Brain microvascular endothelial cell (primary cell): Measurements from ENCODE around the gene COL6A2.

Experiments used
- DNase-seq: peaks from one replicate; pipeline ENCODE4 v3.0.0-alpha.2; 2020
- H3K27ac ChIP-seq: fragments of 250-450 bp; sonication (Bioruptor Pico); 2 replicates; pipeline ENCODE4 v1.5.1; 2020; ENCODE audit warnings: mild to moderate bottlenecking, moderate library complexity
- H3K27me3 ChIP-seq: fragments of 250-450 bp; sonication (Bioruptor Pico); replicated peaks from 2 replicates; pipeline ENCODE4 v1.5.1; 2020; ENCODE audit warnings: mild to moderate bottlenecking
- H3K36me3 ChIP-seq: fragments of 250-450 bp; sonication (Bioruptor Pico); replicated peaks from 2 replicates; pipeline ENCODE4 v1.5.1; 2020; ENCODE audit warnings: mild to moderate bottlenecking
- H3K4me3 ChIP-seq: 2 replicates; pipeline ENCODE4 v1.5.1; 2011; ENCODE audit warnings: low read depth, mild to moderate bottlenecking, control low read depth, low read length, moderate library complexity
- CTCF ChIP-seq: IDR thresholded peaks from 2 replicates; pipeline ENCODE4 v1.5.1; 2011; ENCODE audit warnings: low read depth, mild to moderate bottlenecking, moderate library complexity, low read length, control low read depth, inconsistent platforms; ENCODE audit errors: missing control alignments
- in situ Hi-C: cut with HindIII; loops from 2 replicates; pipeline ENCODE4 v1.10.0; 2017; ENCODE audit warnings: low sequenced_read_pairs, low pct_ligation_motif_present

Gene COL6A2

DNA sequence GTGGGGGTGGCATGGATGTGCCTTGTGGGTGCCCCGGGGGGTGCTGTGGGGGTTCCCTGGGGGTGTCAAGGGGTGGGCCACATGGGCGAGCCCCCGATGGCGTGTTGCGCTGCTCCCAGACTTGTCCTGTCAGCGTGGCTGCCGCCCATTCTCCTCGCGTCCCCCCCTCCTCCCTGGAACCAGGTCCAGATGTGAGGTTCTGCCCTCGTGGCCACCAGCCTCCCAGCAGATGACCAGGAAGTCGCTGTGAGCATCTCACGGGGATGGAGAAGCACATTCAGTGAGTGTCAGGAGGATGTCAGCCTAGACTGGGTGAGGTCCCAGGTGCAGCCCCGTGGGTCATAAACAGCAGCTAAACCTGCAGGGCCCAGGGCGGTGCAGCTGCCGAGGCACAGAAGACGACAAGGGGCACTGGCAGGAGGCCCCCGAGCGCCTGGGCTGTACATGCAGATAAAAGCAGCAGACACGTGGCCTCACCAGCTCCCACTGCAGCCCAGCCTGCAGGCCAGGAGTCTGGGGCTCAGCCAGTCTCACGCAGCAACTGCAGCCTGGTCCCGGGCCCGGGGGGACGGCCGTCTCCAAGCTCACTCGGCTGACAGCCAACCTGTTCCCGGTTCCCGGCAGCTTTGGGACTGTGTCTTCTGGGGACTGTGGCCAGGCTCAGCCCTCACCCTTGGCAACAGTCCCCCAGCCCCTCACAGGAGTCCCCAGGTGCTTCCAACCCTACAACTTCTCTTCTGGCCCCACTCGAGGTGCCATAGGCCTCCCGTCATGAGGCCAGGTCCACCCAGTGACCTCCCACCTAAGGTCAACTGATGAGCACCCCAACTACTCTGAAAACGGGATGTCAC is 17.5 kb upstream of the COL6A2 start:
- Histone ChIP-seq H3K4me3 (no peak overlapping the region), H3K27ac (no peak overlapping the region), H3K36me3 (no peaks in the 10 kb centered on the region), H3K27me3 (no peaks in the 10 kb centered on the region)
- no peak for TF ChIP-seq CTCF
- DNase-seq, result no peak
- in situ Hi-C loops, result no loop called here

- Histone ChIP-seq H3K27me3 (no peaks in the 10 kb centered on the region), H3K36me3 (no peaks in the 10 kb centered on the region), H3K4me3 (no peak overlapping the region), H3K27ac (no peak overlapping the region)
- peak; percentile 8 for TF ChIP-seq CTCF
- no peak for DNase-seq
- in situ Hi-C loops, result no loop called here
These were observed 16.7 kb upstream of the COL6A2 start for GRCh38 chr21:46081022-46081861.

GRCh38 chr21:46081862-46082712 is 15.8 kb upstream of the COL6A2 start:
- no peak for TF ChIP-seq CTCF
- H3K4me3 ChIP-seq, result no peak overlapping the region
- in situ Hi-C loops, result no loop called here
- H3K27me3 ChIP-seq, result no peaks in the 10 kb centered on the region
- no peak for DNase-seq
- no peak overlapping the region for H3K27ac ChIP-seq
- H3K36me3 ChIP-seq, result no peaks in the 10 kb centered on the region

DNA sequence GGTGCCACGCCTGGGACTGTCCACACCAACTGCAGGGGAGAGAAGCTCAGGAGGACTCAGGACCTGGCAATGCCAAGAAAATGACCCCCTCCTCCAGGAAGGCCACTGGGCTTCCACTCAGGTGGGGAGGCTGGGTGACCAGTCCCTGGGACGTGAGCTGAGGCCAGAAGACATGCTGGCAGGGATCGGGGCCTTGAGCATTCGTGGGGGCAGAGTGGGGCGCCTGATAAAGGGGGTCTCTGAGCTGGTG is 15.3 kb upstream of the COL6A2 start:
- no peak for TF ChIP-seq CTCF
- no peak overlapping the region for H3K27ac ChIP-seq
- no peak for DNase-seq
- in situ Hi-C loops, result no loop called here
- no peaks in the 10 kb centered on the region for H3K36me3 ChIP-seq
- no peaks in the 10 kb centered on the region for H3K27me3 ChIP-seq
- no peak overlapping the region for H3K4me3 ChIP-seq

DNA sequence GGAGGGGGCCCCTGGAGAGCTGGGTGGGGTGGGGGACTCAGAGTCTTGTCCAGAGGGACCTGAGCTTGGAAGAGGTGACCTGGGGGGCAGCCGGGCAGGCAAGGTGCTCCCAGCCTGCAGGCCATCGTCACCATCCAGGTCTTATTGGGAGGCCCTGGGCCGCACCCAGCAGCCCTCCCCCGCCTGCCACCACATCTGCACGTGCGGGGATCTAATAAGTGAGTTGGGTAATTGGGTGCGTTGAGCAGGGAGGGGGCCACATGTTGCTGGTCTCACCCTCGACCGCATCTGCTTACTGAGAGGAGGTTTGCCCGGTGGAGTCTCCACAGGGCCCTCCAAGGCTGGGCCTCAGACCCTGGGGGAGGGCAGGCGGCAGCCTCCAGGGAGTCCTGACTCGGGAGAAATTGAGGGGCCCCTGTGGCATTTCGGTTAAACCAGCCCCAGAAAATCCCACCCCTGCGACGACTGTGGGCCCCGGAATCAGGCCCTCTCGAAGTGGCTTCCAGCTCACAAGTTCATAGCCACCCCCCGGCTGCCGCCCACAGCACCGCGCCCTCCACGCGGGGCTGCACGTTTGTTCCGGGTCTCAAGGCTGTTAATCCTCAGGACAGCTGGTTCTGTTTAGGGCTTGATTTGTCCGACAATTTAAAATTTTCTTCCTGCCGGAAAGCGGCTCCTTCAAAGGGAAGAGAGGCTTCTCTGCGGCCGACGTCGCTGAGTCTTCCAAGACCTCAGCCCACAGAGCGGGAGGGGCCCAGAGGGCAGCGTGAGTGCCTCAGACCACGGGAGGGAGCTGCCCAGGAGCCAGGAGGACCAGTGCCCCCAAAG is 14.7 kb upstream of the COL6A2 start:
- H3K4me3 ChIP-seq, result no peak overlapping the region
- no peak for DNase-seq
- in situ Hi-C loops, result no loop called here
- TF ChIP-seq CTCF, result no peak
- H3K27me3 ChIP-seq, result no peaks in the 10 kb centered on the region
- no peak overlapping the region for H3K27ac ChIP-seq
- H3K36me3 ChIP-seq, result no peaks in the 10 kb centered on the region
